HepG2 (cell line): ENCODE measurements around the gene RAPGEF5. TPM values are rescaled to one million over a fixed set of nuclear protein-coding genes. Genes with fewer than 3 reads are reported as not detected.

Experiments used
- ATAC-seq: fragments of 200-7000 bp; cut with Tn5 transposase; 3 replicates; pipeline ENCODE4 v1.9.1; 2020; ENCODE audit warnings: mild to moderate bottlenecking, moderate library complexity
- BruUV-seq: library from RNA; stranded (reverse); fragments of 400-500 nt; replicated peaks from 2 replicates; lab custom pipeline; 2021; lab: Mats Ljungman, UMichigan
- CTCF ChIA-PET: fragments of 300-600 bp; formaldehyde crosslinking; extraction: SDS; loops from one replicate; lab custom pipeline; 2021; ENCODE audit warnings: low total read pairs, inconsistent platforms, low intra/inter-chr PET ratio; lab: Yijun Ruan, JAX
- POLR2A ChIA-PET: fragments of 350-600 bp; sonication (Branson Sonifier 250); formaldehyde crosslinking; loops from one replicate; lab custom pipeline; 2020; ENCODE audit warnings: antibody characterized with exemption, inconsistent platforms; lab: Yijun Ruan, JAX
- DNase-seq: peaks from one replicate; pipeline ENCODE4 v3.0.0-alpha.2; 2015; ENCODE audit warnings: low spot score
- FAIRE-seq: peaks from 3 replicates; lab custom pipeline; 2011; peaks lifted over from hg19 to GRCh38; lab: Jason Lieb, UNC
- H2AFZ ChIP-seq: one replicate; pipeline ENCODE4 v1.6.1; 2011; ENCODE audit warnings: low read length, inconsistent platforms
- H3K27ac ChIP-seq: fragments of 300-600 bp; 3 replicates; pipeline ENCODE4 v1.8.0; 2011; ENCODE audit warnings: mixed run types, mild to moderate bottlenecking, mixed read lengths, low read length, inconsistent platforms; ENCODE audit not compliant: insufficient read depth; ENCODE audit errors: extremely low read length
- H3K27me3 ChIP-seq, 2 experiments: fragments of 200-600 bp in 1 of 2; 2 replicates in 1 of 2; 3 replicates in 1 of 2; pipeline versions ENCODE4 v1.6.0 to v1.8.0; 2011; ENCODE audit warnings: low read length in 2 of 2, mild to moderate bottlenecking in 2 of 2, moderate library complexity in 2 of 2, inconsistent platforms in 1 of 2; ENCODE audit not compliant: insufficient read depth in 2 of 2, control insufficient read depth in 1 of 2
- H3K36me3 ChIP-seq, 2 experiments: fragments of 200-600 bp in 1 of 2; replicated peaks in 1 of 2; 2 replicates in 1 of 2; 3 replicates in 1 of 2; pipeline versions ENCODE4 v1.5.1 to v1.8.0; 2011; ENCODE audit warnings: low read length in 2 of 2, inconsistent platforms in 1 of 2; ENCODE audit not compliant: insufficient read depth in 2 of 2, control insufficient read depth in 1 of 2
- H3K4me1 ChIP-seq: 2 replicates; pipeline ENCODE4 v1.5.1; 2012; ENCODE audit warnings: low read length, inconsistent platforms; ENCODE audit not compliant: insufficient read depth
- H3K4me2 ChIP-seq: 2 replicates; pipeline ENCODE4 v1.6.0; 2011; ENCODE audit warnings: low read depth, low read length, inconsistent platforms
- H3K4me3 ChIP-seq, 3 experiments: fragments of 200-600 bp in 1 of 3; sonication (generic), shearing (Covaris generic) in 1 of 3; replicated peaks in 1 of 3; 2 replicates each; pipeline ENCODE4 v1.5.1; 2011 to 2016; ENCODE audit warnings: low read length in 3 of 3, inconsistent platforms in 2 of 3, low read depth in 2 of 3, mild to moderate bottlenecking in 2 of 3, control low read depth in 1 of 3, mixed read lengths in 1 of 3; ENCODE audit not compliant: insufficient read depth in 1 of 3
- H3K79me2 ChIP-seq: one replicate; pipeline ENCODE4 v1.6.1; 2011; ENCODE audit warnings: low read length, inconsistent platforms; ENCODE audit not compliant: insufficient read depth
- H3K9ac ChIP-seq: 2 replicates; pipeline ENCODE4 v1.6.0; 2011; ENCODE audit warnings: mild to moderate bottlenecking, low read depth, low read length, inconsistent platforms; ENCODE audit not compliant: insufficient read depth
- H3K9me3 ChIP-seq: 2 replicates; pipeline ENCODE4 v1.5.1; 2012; ENCODE audit warnings: mild to moderate bottlenecking, low read length
- H4K20me1 ChIP-seq: 2 replicates; pipeline ENCODE4 v1.6.0; 2011; ENCODE audit warnings: inconsistent platforms, mild to moderate bottlenecking, low read length, moderate library complexity; ENCODE audit not compliant: insufficient read depth
- FOXM1 ChIP-seq: sonication (generic); formaldehyde crosslinking; IDR thresholded peaks from 2 replicates; pipeline ENCODE4 v1.5.0; 2020; ENCODE audit warnings: missing genetic modification reagents
- KDM4B ChIP-seq: sonication (generic); formaldehyde crosslinking; IDR thresholded peaks from 2 replicates; pipeline ENCODE4 v1.4.0; 2020; ENCODE audit warnings: missing genetic modification reagents
- MTA3 ChIP-seq: sonication (generic); formaldehyde crosslinking; IDR thresholded peaks from 2 replicates; pipeline ENCODE4 v1.4.0; 2020; ENCODE audit warnings: missing genetic modification reagents
- RBM22 ChIP-seq: fragments of 200-400 bp; formaldehyde crosslinking; optimal IDR thresholded peaks from 2 replicates; pipeline ENCODE3; 2017; ENCODE audit warnings: mild to moderate bottlenecking, low read length, moderate library complexity
- WGBS: methylation state at CpG from one replicate; pipeline ENCODE4 v1.1.6; 2017; ENCODE audit warnings: low lambda C conversion rate; 5-methylcytosine and 5-hydroxymethylcytosine counted together
- in situ Hi-C: cut with HindIII; loops from 2 replicates; pipeline ENCODE4 v1.10.0; 2017; ENCODE audit warnings: low pct_unique_long_range_greater_than_20kb; ENCODE audit not compliant: extremely low pct_ligation_motif_present
- intact Hi-C: fragments of 100-400 bp; cut with micrococcal nuclease; formaldehyde crosslinking; loops from one replicate; pipeline ENCODE4 v1.10.0; 2022; ENCODE audit not compliant: unreplicated experiment
- polyA plus RNA-seq, 8 experiments: library from polyadenylated mRNA; depleted of rRNA in 3 of 8; stranded (reverse) in 7 of 8; unstranded in 1 of 8; fragments of >200 nt; fragmentation: Illumina TruSeq in 4 of 8; extraction: Trizol in 4 of 8; gene quantifications; 2 replicates each; pipeline versions ENCODE4 v1.2.1 to v1.2.3, GENCODE V29; 2011 to 2016; ENCODE audit warnings: low read depth in 4 of 8, missing spikeins in 1 of 8, mixed read lengths in 1 of 8; ENCODE audit not compliant: insufficient read depth in 1 of 8
- total RNA-seq, 5 experiments: library from RNA; depleted of rRNA; stranded (reverse); fragments of >200 nt; fragmentation: Illumina TruSeq; extraction: Trizol; gene quantifications; 2 replicates each; pipeline ENCODE4 v1.2.3, GENCODE V29; 2016; ENCODE audit warnings: low read depth in 1 of 5
- TF ChIP-seq, protein P1 (sequence below): IDR thresholded peaks from 2 replicates; pipeline ENCODE4 v1.6.1; 2016; ENCODE audit warnings: low read depth, borderline replicate concordance
- TF ChIP-seq, protein P2 (sequence below): sonication (generic); formaldehyde crosslinking; IDR thresholded peaks from 2 replicates; pipeline ENCODE4 v1.5.0; 2020; ENCODE audit warnings: missing genetic modification reagents
- TF ChIP-seq, protein P3 (sequence below): sonication (generic); formaldehyde crosslinking; IDR thresholded peaks from 2 replicates; pipeline ENCODE4 v1.5.0; 2020; ENCODE audit warnings: missing genetic modification reagents
- TF ChIP-seq, protein P4 (sequence below): IDR thresholded peaks from 2 replicates; pipeline ENCODE4 v1.6.1; 2016; ENCODE audit warnings: low read depth, control low read depth
- TF ChIP-seq, protein P5 (sequence below): sonication (generic); formaldehyde crosslinking; IDR thresholded peaks from 2 replicates; pipeline ENCODE4 v1.4.0; 2020; ENCODE audit warnings: mild to moderate bottlenecking, low read depth, missing genetic modification reagents

RAPGEF5 gene
- total and polyA plus RNA-seq, 2 of the 13 experiments (the other 11 are each of a cell fraction or from before 2014, with no cell fraction given): 17.1 to 23.4 TPM

DNA sequence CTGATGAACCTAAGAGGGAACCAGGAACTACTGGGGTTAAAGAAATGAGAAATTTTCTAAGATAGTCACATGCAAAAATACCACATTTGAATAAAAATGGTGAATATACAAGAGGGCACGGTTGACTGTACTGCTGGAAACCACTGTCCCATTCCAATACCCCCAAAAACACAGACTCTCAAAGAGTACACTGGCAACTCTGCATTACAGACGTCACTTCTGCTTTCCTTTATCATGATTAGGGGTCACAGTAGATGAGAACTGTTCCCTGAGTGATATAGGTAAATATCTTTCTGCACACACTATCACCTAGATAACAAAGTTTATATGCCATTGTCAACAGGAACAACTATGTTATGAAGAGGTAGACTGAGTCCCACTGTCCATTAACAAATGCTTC, 69.5 kb downstream of the RAPGEF5 start:
- H3K4me3 ChIP-seq: no peak overlapping the region
- no peak overlapping the region for H3K27ac ChIP-seq
- no peak overlapping the region for H3K4me2 ChIP-seq
- no TSS peak for BruUV-seq
- H4K20me1 ChIP-seq: peaks cover 12% of the 10 kb centered on the region
- FAIRE-seq: no peak
- no peak overlapping the region for H3K9ac ChIP-seq
- in situ Hi-C loops (no loop called here), intact Hi-C loops (no loop called here)
- H2AFZ ChIP-seq: no peak overlapping the region
- ATAC-seq: no peak
- POLR2A ChIA-PET: no interaction called here
- H3K36me3 ChIP-seq: peaks cover 14 to 50% of the 10 kb centered on the region in 2 experiments
- WGBS: 98% methylated on average over 2 of the region's 2 CpGs
- no peaks in the 10 kb centered on the region for H3K4me1 ChIP-seq
- TF ChIP-seq, protein P1, sequence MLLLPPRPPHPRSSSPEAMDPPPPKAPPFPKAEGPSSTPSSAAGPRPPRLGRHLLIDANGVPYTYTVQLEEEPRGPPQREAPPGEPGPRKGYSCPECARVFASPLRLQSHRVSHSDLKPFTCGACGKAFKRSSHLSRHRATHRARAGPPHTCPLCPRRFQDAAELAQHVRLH (CRISPR knock-in tag): no peak
- TF ChIP-seq, protein P2, sequence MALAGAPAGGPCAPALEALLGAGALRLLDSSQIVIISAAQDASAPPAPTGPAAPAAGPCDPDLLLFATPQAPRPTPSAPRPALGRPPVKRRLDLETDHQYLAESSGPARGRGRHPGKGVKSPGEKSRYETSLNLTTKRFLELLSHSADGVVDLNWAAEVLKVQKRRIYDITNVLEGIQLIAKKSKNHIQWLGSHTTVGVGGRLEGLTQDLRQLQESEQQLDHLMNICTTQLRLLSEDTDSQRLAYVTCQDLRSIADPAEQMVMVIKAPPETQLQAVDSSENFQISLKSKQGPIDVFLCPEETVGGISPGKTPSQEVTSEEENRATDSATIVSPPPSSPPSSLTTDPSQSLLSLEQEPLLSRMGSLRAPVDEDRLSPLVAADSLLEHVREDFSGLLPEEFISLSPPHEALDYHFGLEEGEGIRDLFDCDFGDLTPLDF (CRISPR knock-in tag): no peak
- TF ChIP-seq FOXM1 (CRISPR knock-in tag) (no peak), MTA3 (no peak), KDM4B (CRISPR knock-in tag) (no peak), RBM22 (no peak)
- TF ChIP-seq, protein P3, sequence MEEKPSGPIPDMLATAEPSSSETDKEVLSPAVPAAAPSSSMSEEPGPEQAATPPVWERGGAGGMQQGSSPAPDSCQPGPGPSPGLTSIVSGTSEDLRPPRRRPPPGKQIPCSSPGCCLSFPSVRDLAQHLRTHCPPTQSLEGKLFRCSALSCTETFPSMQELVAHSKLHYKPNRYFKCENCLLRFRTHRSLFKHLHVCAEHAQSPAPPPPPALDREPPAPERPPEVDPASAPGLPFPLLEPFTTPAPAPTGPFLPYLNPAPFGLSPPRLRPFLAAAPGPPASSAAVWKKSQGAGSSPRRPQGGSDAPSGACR (CRISPR knock-in tag): no peak
- CTCF ChIA-PET: no interaction called here
- peaks cover 3% of the 10 kb centered on the region for H3K79me2 ChIP-seq
- no peak for DNase-seq
- H3K27me3 ChIP-seq: no peaks in the 10 kb centered on the region
- H3K9me3 ChIP-seq: no peaks in the 10 kb centered on the region

- Histone ChIP-seq H2AFZ (no peak overlapping the region), H3K4me1 (no peaks in the 10 kb centered on the region), H3K27ac (no peak overlapping the region), H3K4me2 (no peak overlapping the region), H4K20me1 (peaks cover 17% of the 10 kb centered on the region), H3K4me3 (no peak overlapping the region), H3K79me2 (peaks cover 3% of the 10 kb centered on the region), H3K9ac (no peak overlapping the region), H3K9me3 (no peaks in the 10 kb centered on the region), H3K36me3 (peaks cover 14 to 41% of the 10 kb centered on the region in 2 experiments), H3K27me3 (no peaks in the 10 kb centered on the region)
- no TSS peak for BruUV-seq
- FAIRE-seq: no peak
- ChIA-PET POLR2A (no interaction called here), CTCF (no interaction called here)
- intact Hi-C loops (no loop called here), in situ Hi-C loops (no loop called here)
- no peak for DNase-seq
- 94% methylated on average over 2 of the region's 2 CpGs for WGBS
- ATAC-seq: no peak
- TF ChIP-seq, protein P4, sequence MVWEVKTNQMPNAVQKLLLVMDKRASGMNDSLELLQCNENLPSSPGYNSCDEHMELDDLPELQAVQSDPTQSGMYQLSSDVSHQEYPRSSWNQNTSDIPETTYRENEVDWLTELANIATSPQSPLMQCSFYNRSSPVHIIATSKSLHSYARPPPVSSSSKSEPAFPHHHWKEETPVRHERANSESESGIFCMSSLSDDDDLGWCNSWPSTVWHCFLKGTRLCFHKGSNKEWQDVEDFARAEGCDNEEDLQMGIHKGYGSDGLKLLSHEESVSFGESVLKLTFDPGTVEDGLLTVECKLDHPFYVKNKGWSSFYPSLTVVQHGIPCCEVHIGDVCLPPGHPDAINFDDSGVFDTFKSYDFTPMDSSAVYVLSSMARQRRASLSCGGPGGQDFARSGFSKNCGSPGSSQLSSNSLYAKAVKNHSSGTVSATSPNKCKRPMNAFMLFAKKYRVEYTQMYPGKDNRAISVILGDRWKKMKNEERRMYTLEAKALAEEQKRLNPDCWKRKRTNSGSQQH (CRISPR knock-in tag): no peak
- TF ChIP-seq, protein P5, sequence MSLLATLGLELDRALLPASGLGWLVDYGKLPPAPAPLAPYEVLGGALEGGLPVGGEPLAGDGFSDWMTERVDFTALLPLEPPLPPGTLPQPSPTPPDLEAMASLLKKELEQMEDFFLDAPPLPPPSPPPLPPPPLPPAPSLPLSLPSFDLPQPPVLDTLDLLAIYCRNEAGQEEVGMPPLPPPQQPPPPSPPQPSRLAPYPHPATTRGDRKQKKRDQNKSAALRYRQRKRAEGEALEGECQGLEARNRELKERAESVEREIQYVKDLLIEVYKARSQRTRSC: no peak
These were observed 70.5 kb downstream of the RAPGEF5 start for GRCh38 chr7:22286436-22286835.
